C1 segment of cervical spinal cord (tissue), 14 donors: ENCODE measurements around the gene UBL7.

Experiments
- DNase-seq, 14 donors: peaks; one replicate each; lab custom pipeline; 2025; lab: John Stamatoyannopoulos, UW

UBL7 gene

DNA sequence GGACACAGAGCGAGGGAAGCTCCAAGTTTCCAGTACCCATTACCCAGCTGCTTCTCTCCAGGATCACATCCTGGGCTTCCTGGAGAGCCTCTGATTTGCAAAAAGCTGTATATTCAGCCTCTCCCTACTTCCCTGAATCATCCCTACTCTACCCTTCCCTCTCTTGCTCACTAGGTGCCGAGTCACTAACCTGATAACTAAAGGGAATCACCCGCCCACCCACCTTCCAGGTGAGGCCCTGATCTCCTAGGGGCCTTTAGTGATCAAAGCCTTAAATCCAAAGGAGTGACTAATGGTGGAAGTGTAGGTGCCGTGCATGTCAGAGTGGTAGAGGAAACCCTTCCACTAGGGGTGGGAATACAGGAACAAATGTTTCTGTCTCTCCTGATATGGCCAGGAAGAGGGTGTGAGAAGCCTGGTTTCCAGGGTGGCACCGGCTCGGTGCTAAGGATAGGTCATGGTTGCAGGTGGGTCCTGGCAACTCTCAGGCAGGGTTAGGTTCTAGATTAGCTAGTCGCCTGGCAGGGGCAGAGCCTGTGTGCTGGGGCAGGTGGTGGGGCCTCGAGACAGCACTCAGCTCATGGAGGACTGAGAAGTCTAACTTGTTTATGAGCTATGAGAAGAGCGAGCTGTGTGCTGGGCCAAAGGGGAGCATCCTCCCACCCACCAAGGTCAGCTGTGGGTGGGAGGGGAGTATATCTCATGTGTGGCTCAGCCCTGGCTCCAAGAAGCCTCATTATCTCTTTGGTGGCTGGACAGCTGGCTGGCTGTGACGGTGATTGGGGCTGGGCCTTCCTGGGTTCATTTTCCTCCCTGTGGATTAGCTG lies 37.3 kb downstream of the UBL7 start:
- peak in 4 of 14 donors; percentile 24 to 52 (median 32) for DNase-seq

DNA sequence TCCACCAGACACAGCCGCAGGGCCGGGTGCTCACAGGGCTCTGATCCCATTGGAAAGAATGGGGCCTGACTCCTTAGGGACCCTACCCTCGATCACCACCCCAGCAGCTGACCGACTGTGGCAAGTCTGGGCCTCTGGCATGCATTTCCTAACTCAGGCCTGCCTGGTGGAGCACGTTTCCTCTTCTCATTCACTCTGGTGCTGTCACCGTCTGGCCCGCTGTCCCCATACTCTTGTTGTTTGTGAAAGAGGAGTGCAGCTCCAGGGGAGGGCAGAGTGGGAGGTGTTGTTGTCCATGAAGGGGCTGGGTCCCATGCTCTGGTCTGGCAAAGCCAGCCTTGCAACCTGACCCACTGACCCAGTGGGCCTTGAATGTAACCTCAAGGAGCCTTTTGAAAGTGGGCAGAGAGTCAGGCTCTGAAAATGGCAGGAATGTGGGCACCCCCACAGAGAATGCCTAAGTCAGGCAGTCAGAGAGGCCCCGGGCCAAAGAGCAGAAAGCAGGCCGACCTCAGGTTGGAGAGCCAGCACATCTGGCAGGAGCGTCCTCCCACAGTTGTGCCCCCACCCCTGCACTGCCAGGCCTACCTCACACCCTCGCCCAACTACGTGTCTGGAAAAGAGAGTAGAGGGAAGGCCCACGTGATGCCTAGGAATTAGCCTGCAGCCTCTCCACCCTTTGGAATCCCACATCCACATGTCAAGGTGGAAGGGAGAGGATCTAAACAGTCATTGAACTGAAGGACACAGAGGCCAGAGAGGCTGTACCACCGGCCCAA lies 38.1 kb downstream of the UBL7 start:
- peak in 10 of 14 donors; percentile 16 to 73 (median 53) for DNase-seq

DNA sequence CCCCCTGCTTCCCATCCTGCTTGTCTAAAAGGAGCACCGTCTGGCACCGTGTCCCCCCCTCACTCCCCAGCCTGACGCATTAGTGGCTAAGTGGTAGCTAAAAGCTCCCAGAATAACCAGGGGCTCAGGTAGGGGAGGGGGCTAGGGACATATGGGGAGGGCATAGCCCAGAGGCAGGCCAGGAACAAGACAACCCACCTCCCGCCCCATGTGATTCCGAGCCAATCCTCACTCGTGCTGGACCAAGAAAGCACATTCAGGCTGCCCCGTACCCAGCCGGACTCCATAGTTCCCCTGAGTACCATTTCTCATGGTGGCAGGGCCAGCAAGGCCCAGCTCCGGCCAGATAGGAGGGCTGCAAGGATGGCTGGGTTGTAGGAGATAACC lies 38.7 kb downstream of the UBL7 start:
- DNase-seq = peak in 3 of 14 donors; percentile 66 to 67 (median 66)

DNA sequence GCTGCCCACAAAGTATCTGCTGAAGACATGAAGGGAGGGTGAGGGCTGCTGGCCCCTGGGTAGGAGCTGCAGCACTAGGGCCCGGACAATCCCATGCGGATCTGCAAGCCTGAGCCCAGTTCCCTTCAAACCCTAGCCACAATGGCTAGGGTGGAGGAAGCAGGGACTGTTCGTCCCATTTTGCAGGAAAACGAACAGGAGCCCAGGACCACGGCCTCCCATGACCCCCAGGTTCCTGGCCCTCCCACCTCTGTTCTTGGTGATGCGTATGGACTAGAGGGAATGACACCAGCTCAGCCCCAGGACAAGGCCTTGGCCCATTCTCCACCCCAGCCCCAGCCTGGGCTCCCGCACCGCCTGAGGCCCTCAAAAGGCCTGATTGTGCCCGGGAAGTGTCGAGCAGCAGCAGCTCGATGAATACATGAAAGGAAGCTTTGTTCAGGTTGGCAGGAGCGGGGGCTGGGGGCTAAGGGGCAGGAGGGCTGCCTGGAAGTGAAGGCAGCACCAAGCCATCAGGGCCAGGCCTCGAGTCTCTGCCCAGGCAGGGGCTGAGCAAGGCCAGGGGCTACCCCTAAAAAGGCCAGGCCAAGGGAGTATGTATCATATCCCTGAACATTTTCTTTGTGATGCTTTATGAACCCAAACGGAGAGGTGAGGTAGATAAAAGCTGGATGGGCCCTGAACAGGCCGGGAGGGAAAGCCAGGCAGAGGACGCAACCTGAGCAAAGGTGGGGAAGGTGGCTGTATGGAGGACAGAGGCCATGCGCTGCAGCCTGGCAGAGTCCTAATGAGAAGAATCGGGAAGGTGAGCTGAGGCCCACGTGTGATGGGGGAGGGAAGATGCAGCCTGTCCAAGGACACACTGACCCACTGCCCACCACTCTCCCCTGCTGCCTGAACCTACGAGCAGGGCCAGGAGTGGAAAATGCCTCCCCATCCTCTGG lies 39.4 kb downstream of the UBL7 start:
- DNase-seq = peak in 13 of 14 donors; percentile 19 to 96 (median 83)

DNA sequence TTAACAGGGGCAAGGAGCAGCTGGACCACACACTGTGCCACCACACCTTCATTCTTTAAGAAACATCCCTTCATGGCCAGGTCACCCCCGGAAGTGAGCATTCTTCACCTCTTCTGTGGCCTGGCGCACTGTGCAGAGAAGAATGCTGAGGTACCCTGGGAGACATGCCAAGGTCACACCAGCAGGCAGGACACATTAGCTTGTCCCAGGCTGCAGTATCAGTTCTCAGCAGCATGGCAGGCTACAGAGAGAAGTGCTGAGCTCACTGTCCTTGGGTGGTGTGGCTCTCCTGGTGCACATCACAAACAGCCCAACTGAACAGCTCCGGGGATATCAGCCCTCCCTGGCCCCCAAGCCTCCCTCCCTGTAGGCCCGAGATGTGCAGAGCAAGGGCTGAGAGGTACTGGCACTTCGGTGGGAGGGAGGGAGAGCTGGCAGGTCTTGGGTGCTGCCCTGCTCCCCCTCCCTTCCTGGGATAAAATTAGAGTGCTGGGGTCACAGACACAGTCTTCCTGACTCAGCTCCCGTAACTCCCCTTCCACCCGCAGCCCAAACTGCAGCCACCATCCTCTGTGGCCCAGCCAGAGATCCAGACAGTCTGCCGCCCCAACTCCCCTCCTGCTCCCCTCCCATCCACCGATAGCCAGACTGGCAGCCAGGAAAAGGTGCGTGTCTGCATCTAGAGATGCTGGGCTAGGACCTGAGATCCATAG lies 40.6 kb downstream of the UBL7 start:
- DNase-seq = peak in 3 of 14 donors; percentile 21 to 39 (median 30)

DNA sequence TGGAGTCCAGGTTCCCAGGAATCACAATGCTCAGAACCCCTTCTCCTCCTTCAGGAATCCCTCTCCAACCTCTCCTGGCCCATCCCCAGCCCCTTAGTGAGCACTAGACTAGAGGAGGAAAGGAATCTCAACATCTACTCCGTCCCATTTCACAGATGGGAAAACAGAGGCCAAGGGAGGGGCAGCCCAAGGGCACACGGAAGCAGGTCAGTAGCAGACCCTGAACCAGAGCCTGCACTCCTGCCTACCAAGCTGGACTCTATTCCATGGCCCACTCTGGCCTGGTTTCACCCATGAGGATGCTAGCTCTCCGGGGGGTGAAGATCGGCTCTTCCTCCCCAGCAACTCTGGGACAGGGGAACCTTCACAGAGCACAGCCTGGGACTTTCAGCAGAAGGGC lies 41.5 kb downstream of the UBL7 start:
- no peak for DNase-seq

DNA sequence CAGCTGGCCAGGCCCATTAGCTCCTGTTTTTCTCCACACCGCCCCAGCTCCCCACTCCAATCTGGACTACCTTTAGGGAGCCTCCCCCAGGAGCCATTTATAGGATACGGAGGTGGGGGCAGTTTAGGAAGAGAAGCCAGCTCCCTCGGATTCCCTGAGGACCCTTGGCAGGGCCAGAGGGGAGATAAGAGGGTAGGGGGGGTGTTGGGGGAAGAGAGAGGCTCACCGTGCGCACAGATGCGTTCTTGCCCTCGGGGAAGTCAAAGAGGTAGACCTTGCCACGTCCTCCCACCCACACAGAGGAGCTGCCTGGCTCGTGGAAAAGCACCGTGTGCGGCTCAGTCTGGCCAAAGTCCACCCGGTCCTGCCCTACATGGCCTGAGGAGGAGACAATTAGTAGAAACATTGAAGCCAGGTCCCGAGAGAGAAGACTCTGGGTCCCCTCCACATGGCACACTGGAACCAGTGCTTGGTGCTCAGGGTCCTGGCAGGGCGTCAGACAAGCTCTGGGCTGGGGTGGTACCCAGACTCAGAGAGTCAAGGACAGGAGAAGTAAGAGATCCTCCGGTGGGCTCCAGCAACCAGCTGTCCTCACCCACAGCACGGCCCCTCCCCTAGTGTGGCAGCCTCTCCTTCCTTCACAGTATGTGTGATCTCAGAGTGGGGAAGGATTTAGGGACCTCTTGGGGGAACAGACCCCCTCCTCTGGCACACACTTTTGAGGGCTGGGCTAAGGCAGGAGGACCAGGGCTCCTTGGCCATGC lies 42.2 kb downstream of the UBL7 start:
- DNase-seq = no peak

DNA sequence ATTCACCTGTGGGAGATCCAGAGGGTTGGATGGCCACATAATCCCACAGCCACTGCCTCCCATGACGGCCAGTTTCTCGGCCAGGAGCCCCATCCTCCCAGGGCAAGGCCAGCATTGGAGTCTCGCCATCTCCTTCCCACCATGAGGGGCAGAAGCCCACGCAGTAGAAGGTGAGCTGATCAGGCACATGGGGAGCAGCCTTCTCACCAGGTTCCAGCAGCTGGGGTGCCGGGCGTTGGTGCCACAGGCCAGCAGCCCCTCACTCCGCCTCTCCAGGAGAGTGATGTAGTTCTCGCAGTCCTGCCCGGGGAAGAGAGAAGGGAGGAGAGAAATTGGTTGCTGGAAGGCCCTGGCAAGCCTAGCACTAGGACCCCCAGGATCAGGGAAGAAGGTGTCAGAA lies 43.3 kb downstream of the UBL7 start:
- no peak for DNase-seq

DNA sequence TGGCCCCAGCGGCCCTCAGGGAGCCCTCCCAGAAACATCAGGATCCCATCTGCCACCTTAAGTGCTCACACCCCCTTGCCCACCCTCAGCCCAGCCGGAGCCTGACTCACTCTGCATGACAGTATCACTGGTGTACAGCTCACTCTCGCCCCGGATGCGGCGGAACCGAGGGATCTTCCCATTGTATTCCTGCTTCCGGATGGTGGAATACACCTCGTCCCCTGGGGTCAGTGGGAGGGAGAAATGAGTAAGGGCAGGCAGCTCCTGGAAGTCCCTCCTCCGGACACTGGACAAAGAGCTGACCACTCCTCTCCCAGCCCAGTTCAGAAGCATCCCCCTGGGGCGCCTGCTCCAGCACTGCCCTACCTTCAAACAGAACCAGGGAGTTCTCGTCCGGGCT lies 43.7 kb downstream of the UBL7 start:
- peak in 2 of 14 donors; percentile 37 to 54 for DNase-seq

DNA sequence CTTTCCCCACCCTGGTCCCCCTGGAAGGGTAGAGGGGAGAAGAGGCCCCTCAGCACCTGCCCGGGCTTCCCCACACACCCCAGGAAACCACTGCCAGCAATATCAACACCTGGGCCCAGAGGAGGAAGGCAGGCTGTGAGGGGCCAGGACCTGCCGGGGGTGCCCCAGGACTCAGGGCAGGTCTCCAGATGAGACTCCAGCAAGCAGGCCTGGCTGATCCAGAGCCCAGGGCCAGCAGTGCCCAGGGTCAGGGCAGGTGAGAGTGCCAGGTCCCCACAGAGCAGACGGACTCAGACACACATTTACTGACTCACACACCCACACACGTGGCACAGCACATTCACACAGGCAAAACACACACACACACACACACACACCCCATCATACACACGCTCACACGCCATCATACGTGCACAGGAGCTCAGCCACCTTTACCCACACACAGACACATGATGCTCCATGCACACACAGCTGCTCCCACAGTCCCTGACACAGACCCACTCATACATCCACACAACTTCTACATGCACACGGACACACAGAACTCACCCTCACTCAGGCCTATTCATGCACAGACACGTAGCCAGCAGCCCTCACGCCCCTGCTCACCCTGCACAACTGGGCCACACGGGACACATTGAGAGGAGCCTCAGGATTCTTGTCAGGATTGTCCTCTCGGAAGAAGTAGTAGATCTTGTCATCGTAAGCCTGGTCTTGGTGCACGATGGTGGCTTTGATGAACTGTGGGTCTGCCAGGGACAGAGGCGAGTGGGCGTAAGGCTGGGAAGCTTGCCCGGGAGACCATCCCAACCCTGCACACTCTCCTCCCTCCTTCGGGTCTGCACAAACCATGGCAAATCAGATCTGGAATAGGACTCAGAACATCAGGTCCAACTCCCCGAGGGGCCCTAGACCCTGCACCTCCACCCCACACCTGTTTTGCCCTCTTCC lies 44.7 kb downstream of the UBL7 start:
- DNase-seq = no peak

DNA sequence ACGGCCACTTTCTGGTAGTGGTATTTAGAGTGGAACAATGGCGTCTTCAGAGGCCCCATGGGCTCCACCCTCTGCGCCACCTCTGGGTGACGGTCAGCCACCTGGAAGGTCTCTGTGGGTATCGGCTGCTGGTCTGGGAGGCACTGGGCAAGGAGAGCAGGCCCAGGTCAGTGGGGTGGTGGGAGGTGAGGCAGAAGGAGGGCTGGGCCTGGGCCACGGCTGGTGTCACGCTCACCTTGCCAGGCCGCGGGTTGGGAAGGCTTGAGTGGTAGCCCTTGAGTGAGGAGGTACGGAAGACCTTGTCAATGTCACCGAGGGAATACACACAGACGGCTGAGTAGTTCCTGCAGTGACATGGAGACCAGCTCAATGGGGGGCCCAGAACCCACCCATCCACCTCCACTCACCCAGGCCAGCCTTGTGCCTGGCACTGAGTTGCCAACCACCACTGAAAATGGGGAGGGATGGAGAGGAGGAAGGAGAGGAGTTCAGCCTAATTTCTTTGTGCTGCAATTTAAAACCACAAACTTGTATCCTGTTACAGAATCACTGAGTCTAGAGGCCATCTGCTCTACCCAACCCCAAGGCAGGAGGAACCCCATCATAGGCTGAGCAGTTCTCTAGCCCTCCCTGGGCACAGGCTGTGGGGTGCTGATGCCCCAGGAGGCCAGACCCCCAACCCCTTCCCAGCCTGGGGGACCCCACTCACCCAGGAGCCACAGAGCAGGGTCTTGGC lies 46.2 kb downstream of the UBL7 start:
- no peak for DNase-seq

DNA sequence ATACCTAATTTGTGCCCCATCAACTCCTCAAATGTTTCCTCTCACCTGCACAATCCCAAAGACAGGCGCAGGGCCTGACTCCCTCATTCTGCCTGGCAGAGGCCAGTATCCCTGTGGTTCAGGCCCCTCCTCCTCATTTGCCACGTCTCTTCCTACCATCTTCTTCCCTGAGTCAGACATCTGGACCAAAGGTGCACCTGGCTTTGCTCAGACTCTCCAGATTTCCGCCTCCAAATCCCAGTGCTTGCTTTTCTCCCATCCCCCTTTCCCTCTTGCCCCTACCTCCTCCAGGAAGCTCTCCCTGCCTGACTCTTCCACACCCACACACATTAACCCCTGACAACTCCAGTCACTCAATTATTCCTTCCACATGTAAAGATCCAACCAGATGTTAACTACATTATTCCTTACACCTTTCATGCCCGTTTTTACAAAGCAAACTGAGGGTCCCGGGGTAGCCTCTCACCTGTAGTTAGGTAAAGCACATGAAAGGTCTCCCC lies 46.8 kb downstream of the UBL7 start:
- no peak for DNase-seq

DNA sequence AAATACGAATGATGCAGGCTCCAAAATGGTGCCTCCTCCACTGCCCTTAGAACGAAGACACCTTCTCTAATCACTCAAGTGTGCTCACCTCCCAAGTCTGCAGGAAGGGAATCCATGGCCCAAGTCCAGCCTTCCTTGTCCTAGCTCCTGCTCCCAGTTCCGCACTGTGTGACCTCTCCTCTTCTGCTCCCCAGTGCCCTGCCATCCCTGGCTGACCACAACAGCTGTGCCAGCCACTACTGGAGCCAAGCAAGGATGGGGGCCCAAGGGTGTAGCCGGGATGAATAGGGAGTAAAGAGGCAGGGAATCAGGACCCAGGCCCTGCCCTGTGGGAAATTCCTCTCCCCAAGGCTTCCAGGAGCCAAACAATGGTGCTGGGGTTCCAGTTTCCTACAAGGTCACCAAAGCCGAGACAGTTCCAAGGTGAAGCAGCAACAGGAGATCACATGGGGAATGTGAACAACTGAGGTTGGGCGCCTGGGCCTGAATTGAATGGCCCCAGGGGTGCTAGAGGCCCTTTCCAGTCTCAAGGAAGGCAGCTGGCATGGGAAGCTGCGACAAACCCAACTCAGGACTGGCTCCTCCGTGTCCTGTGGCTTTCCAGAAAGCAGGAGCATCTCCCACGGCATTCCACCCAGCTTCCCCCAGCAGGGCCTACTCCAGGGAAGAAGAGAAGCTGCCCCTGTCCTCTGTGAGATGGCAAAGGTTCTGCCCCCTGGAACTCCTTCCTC lies 47.4 kb downstream of the UBL7 start:
- no peak for DNase-seq

DNA sequence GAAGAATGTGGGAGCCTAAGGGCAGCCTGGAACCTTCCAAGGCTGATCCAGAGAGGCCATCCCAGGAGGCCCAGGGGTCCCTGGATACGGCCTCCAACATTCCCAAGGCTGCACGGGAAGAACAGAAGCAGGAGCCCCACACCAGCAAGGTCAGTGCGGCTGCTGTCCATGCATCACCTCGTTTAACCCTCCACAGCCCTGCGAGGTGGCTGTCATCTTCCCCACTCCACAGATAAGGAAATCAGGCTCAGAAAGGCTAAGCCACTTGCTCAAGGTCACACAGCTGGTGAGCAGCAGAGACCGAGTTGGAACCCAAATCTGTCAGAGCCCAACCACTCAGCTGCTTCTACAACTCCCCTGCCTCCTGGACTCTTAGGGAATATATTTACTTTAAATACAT lies 48.8 kb downstream of the UBL7 start:
- DNase-seq = no peak

DNA sequence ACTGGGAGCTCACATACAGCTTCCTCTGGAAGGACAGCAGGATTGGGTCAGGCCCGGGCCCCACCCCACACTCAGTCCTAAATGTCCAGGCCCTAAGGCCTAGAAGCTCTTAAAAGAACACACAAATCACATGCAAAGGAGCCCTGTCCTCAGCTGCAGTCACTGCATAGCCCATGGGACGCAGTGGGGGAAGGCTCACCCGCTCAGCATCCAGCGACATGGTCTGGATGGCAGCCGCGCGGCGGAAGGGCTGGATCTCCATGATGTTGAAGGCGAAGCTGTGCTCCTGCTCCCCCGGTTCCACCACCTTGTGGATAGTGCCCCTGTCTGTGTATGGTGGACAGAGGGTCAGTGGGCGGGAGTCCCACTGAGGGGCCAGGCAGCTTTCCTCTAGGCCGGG lies 49.3 kb downstream of the UBL7 start:
- DNase-seq = no peak

DNA sequence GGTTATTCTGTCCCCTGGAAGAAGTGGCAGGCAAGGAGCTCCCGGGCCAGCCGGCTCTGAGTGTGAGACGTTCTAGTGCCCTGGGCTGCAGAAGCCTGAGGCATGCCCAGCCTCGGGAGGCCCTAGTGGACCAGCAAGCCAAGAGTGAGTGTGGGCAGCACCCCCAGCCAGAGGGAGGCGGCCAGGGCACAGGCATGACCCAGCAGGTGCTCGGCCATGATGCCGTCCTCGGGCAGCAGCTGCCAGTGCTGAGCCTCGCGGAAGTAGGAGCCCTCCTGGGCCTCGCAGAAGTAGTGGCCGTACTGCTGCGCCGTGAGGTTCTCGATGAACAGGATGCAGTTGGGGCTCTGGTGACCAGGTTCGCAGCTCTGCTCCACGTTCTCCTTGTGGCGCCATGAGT lies 50.5 kb downstream of the UBL7 start:
- DNase-seq = no peak

DNA sequence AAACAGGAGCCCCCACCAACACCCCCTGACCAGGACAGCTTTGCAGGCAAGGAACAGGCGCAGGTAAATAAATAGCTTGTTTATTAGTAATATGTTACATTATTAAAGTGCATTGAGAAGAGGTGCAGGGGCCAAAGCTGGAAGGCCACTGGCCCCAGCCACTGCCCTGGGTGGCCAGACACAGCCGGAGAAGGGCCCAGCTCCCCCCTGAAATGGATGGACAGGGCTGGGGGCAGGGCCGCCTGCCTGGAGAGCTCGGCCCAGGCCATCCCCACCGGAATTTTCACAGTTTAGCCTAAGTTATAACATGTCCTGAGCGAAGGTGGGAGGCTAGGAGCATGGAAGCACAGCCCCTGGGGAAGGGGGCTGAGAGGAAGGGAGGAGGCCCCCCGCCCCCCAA lies 51.7 kb downstream of the UBL7 start:
- DNase-seq = no peak

DNA sequence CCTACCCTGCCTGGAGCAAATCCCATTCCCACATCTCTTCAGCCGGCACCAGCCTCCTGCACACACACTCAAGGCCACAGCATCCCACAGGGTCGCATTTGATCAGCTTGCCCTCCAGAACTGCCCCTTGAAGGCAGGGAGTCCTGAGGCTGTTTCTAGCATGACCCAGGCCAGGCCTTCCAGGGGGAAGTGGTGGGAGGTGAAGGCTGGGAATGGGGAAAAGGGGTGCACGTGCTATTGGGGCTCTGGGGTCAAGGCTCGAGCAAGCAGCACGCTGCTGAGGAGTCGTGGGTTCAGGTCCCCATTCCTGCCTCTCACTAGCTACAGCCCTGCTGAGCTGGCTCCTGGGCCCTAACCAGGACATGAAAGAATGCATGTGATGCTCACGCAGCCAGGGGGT lies 52.1 kb downstream of the UBL7 start:
- no peak for DNase-seq
